ENCODE data around the gene NFX1.
"Not testable (repeated sequence)": the region's sequence is repeated elsewhere in the genome, so short reads cannot be mapped to it uniquely, and the experiment has no call there.

The NFX1 gene

DNA sequence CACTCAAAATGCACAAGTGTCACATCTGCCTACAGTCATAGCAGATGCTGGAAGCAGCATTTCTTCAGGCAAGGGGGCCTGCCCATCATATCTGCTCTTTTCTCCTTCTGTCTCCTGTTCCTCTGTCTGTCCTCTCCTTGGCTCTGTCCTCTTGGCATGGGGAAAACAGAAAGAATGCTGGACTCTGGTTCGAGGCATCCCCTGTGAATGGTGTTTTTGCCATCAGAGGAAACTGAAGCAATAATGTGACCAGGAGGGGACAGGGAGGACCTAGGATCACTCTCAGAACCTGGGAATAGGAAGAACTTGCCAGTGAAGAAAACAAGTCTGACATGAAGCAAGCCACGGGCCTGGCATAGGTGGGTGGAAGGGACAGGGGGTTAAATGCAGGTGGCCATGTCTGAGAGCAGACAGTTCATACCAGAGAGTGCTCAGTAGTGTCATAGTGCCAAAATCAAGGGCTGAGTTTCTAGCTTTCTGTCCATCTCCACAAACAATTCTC lies 76.7 kb downstream of the NFX1 start:
- DNase-seq, result no peak

DNA sequence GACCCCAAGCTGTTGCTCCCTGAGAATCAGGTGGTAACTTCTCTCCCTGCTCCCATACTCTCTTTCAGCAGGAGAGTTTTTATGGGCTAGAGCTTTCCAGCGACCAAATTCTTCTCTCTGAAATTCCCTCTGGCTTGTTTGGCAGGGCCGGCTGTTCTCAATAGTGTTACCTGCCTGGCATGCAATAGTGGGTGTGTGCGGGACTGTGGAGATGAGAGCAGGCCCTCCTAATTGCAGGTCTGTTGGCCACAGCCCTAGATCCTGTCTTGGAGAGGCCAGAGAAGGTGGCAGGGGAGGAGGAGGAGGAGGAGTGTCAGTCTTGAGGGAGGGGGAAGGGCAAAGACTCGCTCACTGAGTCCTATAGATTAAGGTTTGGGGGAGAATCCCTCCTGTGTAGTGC lies 82.6 kb downstream of the NFX1 start:
- DNase-seq, result no peak

DNA sequence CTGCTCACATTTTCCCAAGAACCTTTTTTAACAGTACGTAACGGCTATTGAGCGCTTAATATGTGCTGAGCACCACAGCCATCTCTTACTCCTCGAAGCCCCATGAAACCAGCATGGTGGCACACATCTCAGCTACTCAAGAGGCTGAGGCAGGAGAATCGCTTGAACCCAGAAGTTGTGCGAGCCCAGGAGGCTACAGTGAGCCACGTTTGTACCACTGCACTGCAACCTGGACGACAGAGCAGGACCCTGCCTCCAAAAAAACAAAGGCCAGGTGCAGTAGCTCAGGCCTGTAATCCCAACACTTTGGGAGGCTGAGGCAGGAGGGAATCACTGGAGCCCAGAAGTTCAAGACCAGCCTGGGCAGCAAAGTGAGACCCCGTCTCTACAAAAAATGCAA lies 83.9 kb downstream of the NFX1 start:
- no peak for DNase-seq

- peak; percentile 23 for DNase-seq
These were observed 84.4 kb downstream of the NFX1 start for GRCh38 chr9:33374634-33375237.

- DNase-seq, result no peak
These were observed 85.0 kb downstream of the NFX1 start for GRCh38 chr9:33375238-33375840.

DNA sequence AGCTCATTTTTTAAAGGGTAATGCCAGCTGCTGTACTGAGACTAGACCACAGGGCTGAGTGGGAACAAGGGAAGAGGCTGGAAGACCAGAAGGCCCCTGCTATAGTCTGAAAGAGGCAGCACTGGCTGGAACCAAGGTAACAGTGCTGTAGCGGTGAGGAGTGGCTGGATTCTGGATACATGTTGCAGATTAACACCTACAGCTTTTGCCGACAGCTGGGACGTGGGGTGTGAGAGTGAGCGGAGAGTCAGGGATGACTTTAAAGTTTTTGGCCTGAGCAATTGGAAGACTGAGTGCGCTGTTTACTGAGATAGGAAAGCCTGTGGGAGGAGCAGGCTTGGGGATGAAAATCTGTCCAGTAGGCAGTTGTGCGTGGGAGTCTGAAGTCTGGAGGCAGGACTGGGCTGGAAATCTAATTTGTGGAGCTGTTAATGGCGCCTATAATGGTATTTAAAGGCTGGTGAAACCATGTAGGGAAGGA lies 85.6 kb downstream of the NFX1 start:
- no peak for DNase-seq

GRCh38 chr9:33377089-33377715 lies 86.9 kb downstream of the NFX1 start:
- DNase-seq, result no peak

DNA sequence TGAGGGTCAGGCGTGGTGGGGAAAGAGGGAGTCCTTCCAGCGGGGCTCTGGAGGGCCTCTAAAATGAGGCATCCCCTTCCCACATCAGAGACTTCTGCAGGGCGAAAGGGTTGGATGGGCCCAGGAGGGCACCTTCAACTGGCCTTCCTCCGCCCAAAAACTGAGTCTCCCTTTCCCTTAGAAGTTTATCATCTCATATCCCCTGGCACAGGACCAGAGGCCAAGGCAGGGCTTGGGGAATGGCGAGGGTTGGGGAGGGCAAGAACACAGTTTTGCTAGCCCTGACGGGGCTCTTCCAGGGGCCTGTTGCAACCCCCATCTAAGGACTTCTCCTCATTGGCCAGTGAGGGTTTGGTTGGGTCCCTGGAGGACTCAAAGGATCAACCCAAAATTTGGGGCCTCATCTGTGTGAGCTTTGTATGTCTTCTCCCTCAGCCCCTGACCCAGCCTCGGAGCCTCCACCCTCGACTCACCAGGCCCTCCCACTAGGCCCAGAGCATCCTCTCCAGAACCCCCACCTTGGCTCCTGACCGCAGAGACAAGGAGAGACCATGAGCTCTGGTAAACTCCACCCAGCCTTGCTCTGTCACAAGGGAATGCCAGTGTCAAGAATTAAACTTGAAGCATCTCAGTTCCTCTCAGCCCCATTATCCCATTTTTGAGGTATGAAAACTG lies 87.9 kb downstream of the NFX1 start:
- no peak for DNase-seq

- DNase-seq, result no peak
These were observed 89.5 kb downstream of the NFX1 start for GRCh38 chr9:33379666-33380389.

- DNase-seq, result no peak
These were observed 90.2 kb downstream of the NFX1 start for GRCh38 chr9:33380390-33381094.

DNA sequence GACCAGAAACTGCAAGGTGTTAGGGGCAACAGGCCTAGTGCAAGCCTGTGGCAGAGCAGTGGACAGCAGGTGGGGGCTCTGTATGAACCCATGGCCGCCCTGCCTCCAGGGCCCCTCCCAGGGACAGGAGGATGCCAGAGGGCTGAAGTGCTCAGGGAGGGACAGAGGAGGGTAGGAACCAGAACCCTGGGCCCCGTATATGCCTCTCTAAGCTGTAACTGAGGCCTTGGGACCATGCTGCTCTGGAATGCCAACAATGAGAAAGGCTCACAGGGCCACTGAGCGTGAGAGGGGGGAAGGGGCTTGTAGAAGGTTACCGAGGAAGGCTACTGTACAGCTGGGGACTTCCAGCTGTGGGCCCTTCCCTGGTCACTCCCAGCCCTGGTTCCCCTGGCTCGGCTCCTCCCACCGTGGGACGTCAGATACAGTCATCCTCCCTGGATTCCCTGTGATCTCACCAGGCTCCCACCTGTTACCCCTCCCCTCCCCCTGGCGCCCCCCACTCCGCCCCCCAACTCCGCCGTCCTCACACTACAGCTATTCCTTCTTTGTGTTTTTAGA lies 91.0 kb downstream of the NFX1 start:
- DNase-seq, result no peak

DNA sequence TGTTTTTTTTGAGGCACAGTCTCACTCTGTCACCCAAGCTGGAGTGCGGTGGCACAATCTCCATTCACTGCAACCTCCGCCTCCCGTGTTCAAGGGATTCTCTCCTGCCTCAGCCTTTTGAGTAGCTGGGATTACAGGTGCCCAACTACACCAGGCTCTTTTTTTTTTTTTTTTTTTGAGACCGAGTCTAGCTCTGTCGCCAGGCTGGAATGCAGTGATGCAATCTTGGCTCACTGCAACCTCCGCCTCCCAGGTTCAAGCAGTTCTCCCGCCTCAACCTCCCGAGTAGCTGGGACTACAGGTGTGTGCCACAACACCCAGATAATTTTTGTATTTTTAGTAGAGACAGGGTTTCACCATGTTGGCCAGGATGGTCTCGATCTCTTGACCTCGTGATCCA lies 92.1 kb downstream of the NFX1 start:
- not testable (repeated sequence) for DNase-seq

DNA sequence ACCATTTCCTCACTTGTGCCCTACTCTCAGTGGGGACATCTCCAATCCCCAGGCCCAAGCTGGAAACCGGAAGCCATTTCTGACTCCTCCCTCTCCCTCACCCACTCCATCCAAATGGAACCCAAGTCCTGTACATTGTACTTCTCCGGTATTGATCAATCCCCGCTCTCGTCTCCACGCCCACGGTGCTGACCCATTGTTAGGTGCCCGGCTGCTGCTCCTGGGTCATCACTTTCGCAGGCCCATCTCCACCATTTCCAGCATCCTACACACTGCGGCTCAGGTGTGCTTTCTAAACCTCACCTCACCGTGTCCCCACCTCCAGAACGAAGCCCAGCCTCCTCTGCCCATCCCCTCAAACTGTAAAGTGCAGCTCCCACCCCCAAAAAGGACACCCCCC lies 93.1 kb downstream of the NFX1 start:
- DNase-seq, result not testable (repeated sequence)

- DNase-seq, result not testable (repeated sequence)
These were observed 95.2 kb downstream of the NFX1 start for GRCh38 chr9:33385536-33385935.

DNA sequence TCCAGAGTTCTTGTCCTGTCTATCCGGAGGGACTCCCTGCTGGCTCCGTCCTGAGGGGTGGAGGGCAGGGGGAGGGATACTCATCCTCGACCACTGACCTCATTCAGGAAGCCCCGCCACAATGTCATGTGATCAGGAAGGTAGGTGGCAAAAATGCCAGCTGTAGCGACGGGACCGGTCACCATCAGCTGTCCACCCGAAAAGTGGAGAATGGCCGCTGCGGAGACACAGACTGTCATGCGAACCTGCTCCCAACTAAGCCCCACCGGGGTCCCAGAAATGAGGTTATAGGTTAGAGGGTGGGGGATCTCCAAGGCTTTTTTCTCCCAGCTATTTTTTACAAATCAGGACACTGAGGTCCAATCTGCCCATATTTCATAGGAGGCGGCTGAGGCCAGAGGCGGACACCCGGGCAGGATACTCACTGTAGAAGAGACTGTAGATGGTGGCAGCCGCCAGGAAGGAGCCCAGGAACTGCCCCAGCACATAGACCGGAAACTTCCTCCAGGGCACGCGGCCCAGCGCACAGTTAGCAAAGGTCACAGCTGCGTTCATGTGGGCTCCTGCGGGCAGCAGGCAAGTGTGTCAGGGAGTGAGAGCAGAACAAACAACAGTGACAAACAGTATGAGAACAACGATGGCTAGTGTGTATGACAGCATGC lies 95.8 kb downstream of the NFX1 start:
- DNase-seq, result not testable (repeated sequence)

DNA sequence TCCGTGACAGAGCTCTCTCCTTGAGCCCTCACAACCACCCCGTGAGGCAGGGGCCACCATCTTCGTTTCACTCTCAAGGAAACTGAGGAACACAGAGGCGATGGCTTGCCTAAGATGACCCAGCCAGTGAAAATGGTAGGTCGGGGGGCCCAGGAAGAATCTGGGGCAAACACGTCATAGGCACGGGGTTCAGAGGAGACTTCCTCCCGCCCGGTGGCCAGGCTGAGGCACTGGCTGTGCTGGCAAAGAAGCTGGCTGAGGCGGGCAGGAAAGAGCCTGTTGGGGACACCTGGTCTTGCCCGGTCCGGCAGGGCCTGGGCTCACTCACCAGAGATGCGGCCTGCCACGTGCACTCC lies 96.3 kb downstream of the NFX1 start:
- DNase-seq, result not testable (repeated sequence)

DNA sequence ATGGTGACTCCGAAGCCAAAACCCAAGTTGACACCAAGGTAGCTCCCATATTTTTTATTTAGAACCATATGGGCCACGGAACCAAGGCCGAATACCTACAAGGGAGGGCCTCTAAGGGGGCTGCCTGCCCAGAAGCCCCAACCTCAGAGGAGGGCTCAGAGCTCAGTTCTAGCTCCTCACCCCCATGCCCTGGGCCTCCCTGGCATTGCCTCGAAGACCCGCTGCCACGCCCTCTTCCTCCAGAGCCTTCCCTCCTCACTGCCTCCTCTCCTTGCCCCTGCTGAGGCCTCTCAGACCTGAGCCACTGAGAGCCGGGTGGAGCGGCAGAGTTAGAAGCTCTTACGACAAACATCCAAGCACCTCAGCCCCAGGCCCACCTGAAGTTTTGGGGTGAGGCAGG lies 96.7 kb downstream of the NFX1 start:
- DNase-seq, result not testable (repeated sequence)

- no peak for DNase-seq
These were observed 98.0 kb downstream of the NFX1 start for GRCh38 chr9:33388110-33388994.

- DNase-seq, result peak; percentile 1
These were observed 100.9 kb downstream of the NFX1 start for GRCh38 chr9:33391111-33391771.

- DNase-seq, result not testable (repeated sequence)
These were observed 102.3 kb downstream of the NFX1 start for GRCh38 chr9:33392591-33393021.

Data from NCI-H2227 treated with DMSO at 0.1 percent for 48 hours (cell line).